Suprapubic skin (tissue), 4 donors: ENCODE data around the gene KLRF2. TPM values are rescaled to one million over a fixed set of nuclear protein-coding genes. Genes with fewer than 3 reads are reported as not detected.

Source experiments
- DNase-seq, 2 donors: peaks; one replicate each; pipeline ENCODE4 v3.0.0-alpha.2; 2019; ENCODE audit warnings: low spot score in 2 of 2
- H3K27ac ChIP-seq: fragments of 200-600 bp; sonication (generic); one replicate; pipeline ENCODE4 v1.5.1; 2019
- H3K27me3 ChIP-seq: fragments of 200-600 bp; sonication (generic); one replicate; pipeline ENCODE4 v1.5.1; 2019
- H3K36me3 ChIP-seq: fragments of 200-600 bp; sonication (generic); one replicate; pipeline ENCODE4 v1.5.1; 2019
- H3K4me1 ChIP-seq: fragments of 200-600 bp; sonication (generic); one replicate; pipeline ENCODE4 v1.5.1; 2019
- H3K4me3 ChIP-seq: fragments of 200-600 bp; sonication (generic); one replicate; pipeline ENCODE4 v1.5.1; 2019; ENCODE audit warnings: mild to moderate bottlenecking
- H3K9me3 ChIP-seq: fragments of 200-600 bp; sonication (generic); one replicate; pipeline ENCODE4 v1.5.1; 2019
- CTCF ChIP-seq, 2 donors: fragments of 200-600 bp in 1 of 2; fragments of 450-650 bp in 1 of 2; sonication (generic) in 1 of 2; IDR thresholded peaks; one replicate each; pipeline ENCODE4 v1.5.1; 2016 to 2019; ENCODE audit warnings: antibody characterized with exemption in 2 of 2, mild to moderate bottlenecking in 1 of 2, moderate library complexity in 1 of 2
- EP300 ChIP-seq: sonication (generic); formaldehyde crosslinking; IDR thresholded peaks from one replicate; pipeline ENCODE4 v1.6.1; 2017; ENCODE audit warnings: antibody characterized with exemption
- POLR2A ChIP-seq, 2 donors: fragments of 450-650 bp; IDR thresholded peaks; one replicate each; pipeline ENCODE4 v1.6.1; 2017; ENCODE audit warnings: antibody characterized with exemption in 2 of 2, mild to moderate bottlenecking in 2 of 2, moderate library complexity in 2 of 2
- POLR2AphosphoS5 ChIP-seq, 3 donors: sonication (generic); formaldehyde crosslinking; IDR thresholded peaks; one replicate each; pipeline ENCODE4 v1.6.1; 2017; ENCODE audit warnings: antibody characterized with exemption in 3 of 3
- WGBS: methylation state at CpG from one replicate; pipeline ENCODE4 v1.1.5; 2018; 5-methylcytosine and 5-hydroxymethylcytosine counted together
- total RNA-seq, 4 donors: library from RNA; depleted of rRNA; stranded (reverse); fragments of >200 nt; gene quantifications; one replicate each; pipeline ENCODE4 v1.1.0, GENCODE V29; 2016

KLRF2 gene
- total RNA-seq, 4 donors from 2014 or later = not detected

GRCh38 chr12:9922429-9922828 lies 41.1 kb downstream of the KLRF2 start:
- Histone ChIP-seq H3K4me1 (peaks cover 4% of the 10 kb centered on the region), H3K36me3 (peaks cover 5% of the 10 kb centered on the region), H3K9me3 (no peaks in the 10 kb centered on the region), H3K4me3 (no peak overlapping the region), H3K27ac (no peak overlapping the region), H3K27me3 (no peaks in the 10 kb centered on the region)
- TF ChIP-seq POLR2AphosphoS5 (IDR thresholded peaks at IDR 0.05) = no peak
- TF ChIP-seq POLR2A (IDR thresholded peaks at IDR 0.05) = no peak
- no peak for TF ChIP-seq EP300
- no peak for TF ChIP-seq CTCF (IDR thresholded peaks at IDR 0.05)
- no peak for DNase-seq
- WGBS = 53% methylated on average over 1 of the region's 1 CpG

GRCh38 chr12:9925705-9926393 lies 44.6 kb downstream of the KLRF2 start:
- no peak for TF ChIP-seq POLR2A (IDR thresholded peaks at IDR 0.05)
- no peak for TF ChIP-seq EP300
- no peak for TF ChIP-seq POLR2AphosphoS5 (IDR thresholded peaks at IDR 0.05)
- TF ChIP-seq CTCF (IDR thresholded peaks at IDR 0.05) = peak in 1 of 2 donors; percentile 15
- Histone ChIP-seq H3K4me1 (peaks cover 4% of the 10 kb centered on the region), H3K27me3 (no peaks in the 10 kb centered on the region), H3K36me3 (no peaks in the 10 kb centered on the region), H3K4me3 (peak overlapping the region; percentile 21), H3K27ac (no peak overlapping the region), H3K9me3 (no peaks in the 10 kb centered on the region)
- WGBS = 11% methylated on average over 5 of the region's 5 CpGs
- no peak for DNase-seq

- no peak for TF ChIP-seq POLR2AphosphoS5 (IDR thresholded peaks at IDR 0.05)
- no peak overlapping the region for H3K4me3 ChIP-seq
- H3K36me3 ChIP-seq = no peaks in the 10 kb centered on the region
- H3K27ac ChIP-seq = no peak overlapping the region
- no peaks in the 10 kb centered on the region for H3K9me3 ChIP-seq
- DNase-seq = no peak
- peaks cover 4% of the 10 kb centered on the region for H3K4me1 ChIP-seq
- WGBS = 80% methylated on average over 3 of the region's 3 CpGs
- H3K27me3 ChIP-seq = no peaks in the 10 kb centered on the region
Observed at GRCh38 chr12:9926876-9927275, 45.6 kb downstream of the KLRF2 start.

GRCh38 chr12:9928607-9929006 lies 47.3 kb downstream of the KLRF2 start:
- H3K9me3 ChIP-seq = no peaks in the 10 kb centered on the region
- WGBS = 77% methylated on average over 3 of the region's 3 CpGs
- peak overlapping the region; percentile 5 for H3K4me3 ChIP-seq
- H3K4me1 ChIP-seq = peaks cover 4% of the 10 kb centered on the region
- no peaks in the 10 kb centered on the region for H3K36me3 ChIP-seq
- no peak for TF ChIP-seq POLR2AphosphoS5 (IDR thresholded peaks at IDR 0.05)
- TF ChIP-seq CTCF (IDR thresholded peaks at IDR 0.05) = no peak
- no peak for TF ChIP-seq POLR2A (IDR thresholded peaks at IDR 0.05)
- no peak for TF ChIP-seq EP300
- no peaks in the 10 kb centered on the region for H3K27me3 ChIP-seq
- DNase-seq = no peak
- H3K27ac ChIP-seq = no peak overlapping the region

- TF ChIP-seq EP300 (no peak), POLR2AphosphoS5 (IDR thresholded peaks at IDR 0.05) (no peak), CTCF (IDR thresholded peaks at IDR 0.05) (no peak), POLR2A (IDR thresholded peaks at IDR 0.05) (no peak)
- peak overlapping the region; percentile 8 for H3K4me3 ChIP-seq
- no peaks in the 10 kb centered on the region for H3K4me1 ChIP-seq
- 59% methylated on average over 3 of the region's 3 CpGs for WGBS
- no peaks in the 10 kb centered on the region for H3K27me3 ChIP-seq
- H3K9me3 ChIP-seq = no peaks in the 10 kb centered on the region
- peak overlapping the region; percentile 33 for H3K27ac ChIP-seq
- no peaks in the 10 kb centered on the region for H3K36me3 ChIP-seq
- DNase-seq = no peak
Observed at GRCh38 chr12:9931245-9931644, 50.0 kb downstream of the KLRF2 start.
